GM12875 (cell line): ENCODE results near the gene ARHGEF6.
A peak's percentile ranks its signal among the peaks of the same experiment; 100 is the strongest.

ENCODE experiments used
- H3K4me3 ChIP-seq: one replicate; pipeline ENCODE4 v1.5.1; 2011; ENCODE audit warnings: low read depth, low read length, control low read depth
- CTCF ChIP-seq: IDR thresholded peaks from 2 replicates; pipeline ENCODE4 v1.5.1; 2011; ENCODE audit warnings: low read depth, mild to moderate bottlenecking, control low read depth, inconsistent platforms, low read length, moderate library complexity, borderline replicate concordance; ENCODE audit not compliant: insufficient read depth

ARHGEF6 gene, protein sequence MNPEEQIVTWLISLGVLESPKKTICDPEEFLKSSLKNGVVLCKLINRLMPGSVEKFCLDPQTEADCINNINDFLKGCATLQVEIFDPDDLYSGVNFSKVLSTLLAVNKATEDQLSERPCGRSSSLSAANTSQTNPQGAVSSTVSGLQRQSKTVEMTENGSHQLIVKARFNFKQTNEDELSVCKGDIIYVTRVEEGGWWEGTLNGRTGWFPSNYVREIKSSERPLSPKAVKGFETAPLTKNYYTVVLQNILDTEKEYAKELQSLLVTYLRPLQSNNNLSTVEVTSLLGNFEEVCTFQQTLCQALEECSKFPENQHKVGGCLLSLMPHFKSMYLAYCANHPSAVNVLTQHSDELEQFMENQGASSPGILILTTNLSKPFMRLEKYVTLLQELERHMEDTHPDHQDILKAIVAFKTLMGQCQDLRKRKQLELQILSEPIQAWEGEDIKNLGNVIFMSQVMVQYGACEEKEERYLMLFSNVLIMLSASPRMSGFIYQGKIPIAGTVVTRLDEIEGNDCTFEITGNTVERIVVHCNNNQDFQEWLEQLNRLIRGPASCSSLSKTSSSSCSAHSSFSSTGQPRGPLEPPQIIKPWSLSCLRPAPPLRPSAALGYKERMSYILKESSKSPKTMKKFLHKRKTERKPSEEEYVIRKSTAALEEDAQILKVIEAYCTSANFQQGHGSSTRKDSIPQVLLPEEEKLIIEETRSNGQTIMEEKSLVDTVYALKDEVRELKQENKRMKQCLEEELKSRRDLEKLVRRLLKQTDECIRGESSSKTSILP

GRCh38 chrX:136780763-136781162 lies at the start of gene ARHGEF6:
ARHGEF6 (minus strand) TSS chrX:136780932; CDS start chrX:136780882, 50 bp downstream.
- peak within 1 kb of the TSS; percentile 44 for H3K4me3 ChIP-seq
- no peak for TF ChIP-seq CTCF

DNA sequence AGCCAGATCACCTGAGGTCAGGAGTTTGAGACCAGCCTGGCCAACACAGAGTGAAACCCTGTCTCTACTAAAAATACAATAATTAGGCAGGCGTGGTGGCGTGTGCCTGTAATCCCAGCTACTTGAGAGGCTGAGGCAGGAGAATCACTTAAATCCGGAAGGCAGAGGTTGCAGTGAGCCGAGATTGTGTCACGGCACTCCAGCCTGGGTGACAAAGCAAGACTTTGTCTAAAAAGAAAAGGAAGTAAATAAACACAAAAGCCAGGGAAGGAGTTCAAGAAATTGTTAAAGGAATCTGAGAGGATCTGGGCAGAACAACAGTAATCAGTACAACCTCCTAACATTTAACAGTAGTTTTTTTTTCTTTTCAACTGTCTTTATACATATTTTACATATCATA lies 48.7 kb upstream of the ARHGEF6 start:
- no peak for TF ChIP-seq CTCF
- H3K4me3 ChIP-seq, result no peak overlapping the region

DNA sequence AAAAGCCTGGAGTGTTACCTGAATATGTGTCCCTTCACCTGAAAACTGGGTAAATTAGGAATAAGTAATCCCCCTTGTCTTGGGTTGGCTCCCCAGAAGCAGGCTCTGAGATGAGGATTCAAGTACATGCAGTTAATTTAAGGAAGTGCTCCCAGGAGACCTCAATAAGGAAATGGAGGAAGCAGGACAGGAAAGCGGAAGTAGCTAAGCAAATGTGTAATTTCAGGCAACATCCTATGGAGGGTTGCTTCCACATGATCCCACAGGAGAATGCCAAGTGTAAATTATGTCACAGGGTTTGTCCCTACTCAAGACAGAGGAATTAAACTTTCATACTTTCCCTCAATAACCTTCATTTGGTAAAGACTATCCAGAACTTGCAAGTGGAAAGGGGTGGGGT lies 48.1 kb upstream of the ARHGEF6 start:
- no peak for TF ChIP-seq CTCF
- no peak overlapping the region for H3K4me3 ChIP-seq

DNA sequence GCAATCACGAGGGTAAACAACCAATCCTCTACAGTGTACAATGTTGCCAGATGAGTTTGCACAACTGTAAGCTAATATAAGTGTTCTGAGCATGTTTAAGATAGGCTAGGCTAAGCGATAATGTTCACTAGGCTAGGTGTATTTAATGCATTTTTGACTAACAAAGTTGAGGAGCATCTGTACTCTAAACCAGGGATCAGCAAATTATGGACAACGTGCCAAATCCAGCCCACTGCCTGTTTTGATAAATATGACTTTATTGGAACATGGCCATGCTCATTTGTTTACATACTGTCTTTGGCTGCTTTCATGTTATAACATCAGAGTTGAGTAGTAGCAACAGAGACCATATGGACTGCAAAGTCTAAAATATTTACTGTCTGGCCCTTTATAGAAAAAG lies 46.3 kb upstream of the ARHGEF6 start:
- no peak overlapping the region for H3K4me3 ChIP-seq
- no peak for TF ChIP-seq CTCF

- no peak for TF ChIP-seq CTCF
- no peak overlapping the region for H3K4me3 ChIP-seq
Measured at GRCh38 chrX:136825771-136826170, 45.0 kb upstream of the ARHGEF6 start.

GRCh38 chrX:136823175-136823574 lies 42.4 kb upstream of the ARHGEF6 start:
- TF ChIP-seq CTCF, result no peak

More at GRCh38 chrX:136823175-136823574, 42.4 kb upstream of the ARHGEF6 start:
- H3K4me3 ChIP-seq, result no peak overlapping the region
